Epithelial cell of esophagus (primary cell): ENCODE results near the gene BCAN.

Experiments used
- DNase-seq: peaks from one replicate; pipeline ENCODE4 v3.0.0; 2010; ENCODE audit warnings: low read depth
- H3K4me3 ChIP-seq: 2 replicates; pipeline ENCODE4 v1.5.1; 2011; ENCODE audit warnings: mild to moderate bottlenecking, low read length, control low read depth
- CTCF ChIP-seq: IDR thresholded peaks from 2 replicates; pipeline ENCODE4 v1.5.1; 2011; ENCODE audit warnings: low read depth, mild to moderate bottlenecking, low read length, control low read depth, inconsistent platforms; ENCODE audit not compliant: insufficient read depth; ENCODE audit errors: missing control alignments

The BCAN gene

DNA sequence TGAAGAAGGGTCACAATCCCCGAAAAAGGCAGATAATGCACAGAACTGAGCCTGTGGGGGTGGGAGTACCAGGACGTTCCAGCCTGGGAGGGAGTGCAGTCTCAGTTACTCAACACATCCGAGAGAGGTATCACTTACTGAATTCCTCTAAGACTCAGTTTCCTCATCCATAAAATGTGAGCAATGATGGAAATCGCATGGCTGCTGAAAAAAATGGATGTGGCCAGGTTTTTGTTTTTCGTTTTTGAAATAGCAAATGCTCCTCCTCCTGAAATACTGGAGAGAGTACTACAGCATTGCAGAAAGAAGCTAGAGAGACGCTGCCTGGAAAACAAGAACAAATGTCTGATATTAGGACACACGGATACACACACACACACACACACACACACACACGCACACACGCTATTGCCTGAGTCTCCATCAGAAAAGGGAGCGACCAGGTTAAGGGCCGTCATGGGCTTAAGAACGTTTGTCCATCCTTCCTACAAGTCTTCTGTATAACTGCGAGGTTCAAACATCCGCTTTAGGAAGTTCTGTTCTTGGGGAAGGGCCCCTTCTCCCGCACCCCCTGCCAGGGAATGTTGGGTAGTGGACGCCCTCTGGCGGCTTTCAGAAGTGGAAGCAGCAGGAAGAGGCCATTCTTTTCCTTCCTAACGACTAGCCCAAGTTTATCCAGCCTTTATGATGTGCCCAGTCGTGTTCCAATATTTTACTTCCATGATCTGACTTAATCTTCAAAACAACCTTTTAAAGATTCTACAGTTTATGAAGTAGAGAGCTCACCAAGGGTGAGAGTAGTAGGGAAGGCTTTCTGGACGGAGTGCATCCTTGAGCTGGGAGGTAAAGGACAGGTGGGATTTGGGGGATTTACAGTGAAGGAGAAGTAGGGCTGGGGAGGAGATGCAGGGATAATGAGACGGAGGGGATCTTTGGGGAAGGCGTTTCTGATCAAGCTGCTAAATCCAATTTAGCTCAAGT, 36.0 kb downstream of the BCAN start:
- TF ChIP-seq CTCF: peak; percentile 91
- DNase-seq: peak; percentile 68
- H3K4me3 ChIP-seq: no peak overlapping the region

DNA sequence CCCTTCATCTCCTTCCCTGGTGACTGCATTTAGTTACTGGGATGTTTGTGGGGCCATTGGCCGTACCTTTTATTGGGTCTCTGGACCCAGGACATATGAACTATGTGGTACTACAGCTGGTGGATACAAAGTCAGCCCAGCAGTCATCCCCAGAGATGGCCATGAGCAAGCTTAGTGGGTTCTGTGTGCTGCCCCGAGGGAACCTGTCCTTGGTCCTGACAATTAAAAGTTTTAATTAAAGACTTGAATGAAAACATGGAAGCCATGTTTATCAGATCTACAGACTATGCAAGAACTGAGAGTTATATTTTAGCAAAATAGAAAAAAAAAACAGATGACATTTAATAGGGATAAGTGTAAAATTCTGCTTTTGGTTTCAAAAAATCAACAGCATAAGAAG, 38.1 kb downstream of the BCAN start:
- no peak overlapping the region for H3K4me3 ChIP-seq
- no peak for TF ChIP-seq CTCF
- DNase-seq: no peak

- DNase-seq: no peak
- TF ChIP-seq CTCF: no peak
- H3K4me3 ChIP-seq: no peak overlapping the region
These were observed 39.5 kb downstream of the BCAN start for GRCh38 chr1:156681196-156681960.

- peak; percentile 4 for TF ChIP-seq CTCF
- no peak for DNase-seq
- no peak overlapping the region for H3K4me3 ChIP-seq
These were observed 40.4 kb downstream of the BCAN start for GRCh38 chr1:156682166-156682890.

DNA sequence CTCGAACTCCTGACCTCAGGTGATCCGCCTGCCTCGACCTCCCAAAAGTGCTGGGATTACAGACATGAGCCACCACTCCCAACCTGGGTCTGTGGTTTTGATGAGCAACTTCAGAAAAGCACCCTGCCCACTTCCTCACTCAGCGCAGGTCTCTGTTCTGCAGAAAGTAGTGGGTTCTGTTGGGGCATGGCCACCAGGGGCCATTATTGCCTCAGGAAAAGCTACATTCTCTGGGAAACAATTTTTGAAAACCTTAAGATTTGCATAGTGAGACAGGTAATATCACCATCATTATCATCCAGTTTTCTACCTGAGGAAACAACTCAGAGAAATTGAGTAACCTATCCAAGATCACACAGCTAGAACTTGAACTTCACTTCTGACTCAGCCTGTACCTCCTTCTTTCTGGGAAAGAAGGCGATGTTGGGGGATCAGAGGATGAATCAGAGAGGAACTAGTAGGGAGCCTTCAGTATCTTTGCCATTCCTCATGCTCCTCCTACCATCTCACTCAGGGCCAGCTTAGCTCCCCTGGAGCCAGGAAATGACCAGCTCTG, 42.4 kb downstream of the BCAN start:
- no peak overlapping the region for H3K4me3 ChIP-seq
- TF ChIP-seq CTCF: no peak
- peak; percentile 96 for DNase-seq
